T-cell (primary cell): ENCODE measurements around the gene TNFSF4. TPM values are rescaled to one million over a fixed set of nuclear protein-coding genes. Genes with fewer than 3 reads are reported as not detected.

Experiments used
- ATAC-seq, 4 experiments: fragments of 200-7000 bp in 3 of 4; fragments of 150-1000 bp in 1 of 4; cut with Tn5 transposase; replicated peaks in 1 of 4; 1 replicate in 3 of 4; 2 replicates in 1 of 4; pipeline ENCODE4 v1.10.0; 2021; ENCODE audit warnings: moderate library complexity in 3 of 4, mild to moderate bottlenecking in 2 of 4, moderate number of reproducible peaks in 1 of 4
- CTCF ChIA-PET, 2 donors: fragments of 300-600 bp; sonication (Branson Sonifier 250); formaldehyde crosslinking; loops; one replicate each; lab custom pipeline; 2022; ENCODE audit warnings: antibody characterized with exemption in 2 of 2; lab: Charles Lee
- POLR2A ChIA-PET, 2 donors: fragments of 300-600 bp; sonication (Branson Sonifier 250); formaldehyde crosslinking; loops; one replicate each; lab custom pipeline; 2022; ENCODE audit warnings: antibody characterized with exemption in 2 of 2; lab: Charles Lee
- DNase-seq, 35 experiments: peaks; one replicate each; pipeline versions ENCODE4 v3.0.0 to v3.0.0-alpha.2; 2013 to 2023
- H3K27ac ChIP-seq: one replicate; pipeline ENCODE4 v1.5.1; 2013; ENCODE audit warnings: low read length
- H3K27me3 ChIP-seq, 2 experiments: replicated peaks in 1 of 2; 1 replicate in 1 of 2; 2 replicates in 1 of 2; pipeline versions ENCODE4 v1.6.1 to v1.7.0; 2013; ENCODE audit warnings: low read length in 1 of 2, mixed read lengths in 1 of 2; ENCODE audit not compliant: control insufficient read depth in 2 of 2, insufficient read depth in 2 of 2; ENCODE audit errors: extremely low read depth in 1 of 2
- H3K36me3 ChIP-seq, 2 donors: 1 replicate in 1 of 2; 2 replicates in 1 of 2; pipeline versions ENCODE4 v1.6.1 to v1.7.0; 2013; ENCODE audit warnings: low read length in 1 of 2; ENCODE audit not compliant: control insufficient read depth in 2 of 2, insufficient read depth in 1 of 2; ENCODE audit errors: extremely low read depth in 1 of 2
- H3K4me1 ChIP-seq, 2 experiments: 1 replicate in 1 of 2; 2 replicates in 1 of 2; pipeline versions ENCODE4 v1.6.1 to v1.7.0; 2013; ENCODE audit warnings: low read length in 2 of 2, mixed read lengths in 1 of 2; ENCODE audit not compliant: insufficient read depth in 2 of 2, control insufficient read depth in 1 of 2; ENCODE audit errors: extremely low read depth in 1 of 2
- H3K4me3 ChIP-seq, 2 donors: 1 replicate in 1 of 2; 2 replicates in 1 of 2; pipeline versions ENCODE4 v1.5.1 to v1.7.0; 2013; ENCODE audit warnings: mild to moderate bottlenecking in 2 of 2, low read length in 1 of 2, moderate library complexity in 1 of 2; ENCODE audit not compliant: control insufficient read depth in 1 of 2; ENCODE audit errors: extremely low read depth in 1 of 2
- H3K9me3 ChIP-seq: 2 replicates; pipeline ENCODE4 v1.7.0; 2013
- H3K27ac Mint-ChIP-seq, 2 donors: one replicate each; pipeline ENCODE4 v1.8.0; 2020 to 2021; ENCODE audit warnings: mild to moderate bottlenecking in 2 of 2, mixed read lengths in 2 of 2
- H3K27me3 Mint-ChIP-seq, 2 donors: one replicate each; pipeline ENCODE4 v1.8.0; 2021 to 2022; ENCODE audit warnings: mixed read lengths in 2 of 2
- H3K36me3 Mint-ChIP-seq: one replicate; pipeline ENCODE4 v1.8.0; 2021; ENCODE audit warnings: mixed read lengths
- H3K4me1 Mint-ChIP-seq, 3 donors: one replicate each; pipeline ENCODE4 v1.8.0; 2020 to 2022; ENCODE audit warnings: mixed read lengths in 3 of 3, mild to moderate bottlenecking in 1 of 3
- H3K4me3 Mint-ChIP-seq, 3 donors: one replicate each; pipeline ENCODE4 v1.8.0; 2020 to 2022; ENCODE audit warnings: mild to moderate bottlenecking in 3 of 3, mixed read lengths in 3 of 3, moderate library complexity in 3 of 3
- H3K9me3 Mint-ChIP-seq, 3 donors: one replicate each; pipeline ENCODE4 v1.8.0; 2020 to 2022; ENCODE audit warnings: mixed read lengths in 3 of 3
- WGBS: methylation state at CpG from one replicate; pipeline ENCODE4 v1.1.5; 2013; ENCODE audit warnings: missing lambda C conversion rate; ENCODE audit not compliant: insufficient coverage; 5-methylcytosine and 5-hydroxymethylcytosine counted together
- total RNA-seq, 35 experiments: library from RNA in 6 of 35; stranded (reverse) in 6 of 35; fragments of 120-200 nt in 1 of 35; gene quantifications; one replicate each; pipeline versions ENCODE4 v1.2.1 to v1.2.4 and lab custom pipeline; 2013 to 2026

The TNFSF4 gene
- total RNA-seq, 5 donors from 2014 or later (not counting 1 experiment from before 2014, with no cell fraction given) = 1.2 to 3.8 (median 2.5) TPM

DNA sequence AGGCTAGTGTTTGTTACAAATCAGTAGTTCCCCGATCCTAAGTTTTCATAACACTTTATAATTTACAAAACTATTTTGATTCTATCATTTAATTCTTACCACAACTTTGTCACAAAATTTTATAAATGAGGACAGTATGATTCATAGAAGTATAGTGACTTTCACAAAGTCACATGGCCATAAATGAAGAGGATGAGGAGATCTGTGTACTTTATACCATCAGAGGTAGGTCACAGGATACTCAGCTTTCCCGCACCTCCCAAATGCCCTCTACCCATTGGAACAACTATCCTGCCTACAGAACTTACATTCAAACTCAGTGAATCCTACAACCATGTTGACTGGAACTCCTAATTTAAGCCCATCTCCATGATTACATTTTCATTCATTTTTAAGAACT lies 56.3 kb downstream of the TNFSF4 start:
- peaks cover 0 to 15% of the 10 kb centered on the region in 2 experiments for H3K27me3 ChIP-seq
- 33% methylated on average over 1 of the region's 2 CpGs for WGBS
- H3K36me3 ChIP-seq = no peaks in the 10 kb centered on the region
- Mint-ChIP-seq H3K36me3 (peaks cover 12% of the 10 kb centered on the region), H3K27ac (no peak overlapping the region), H3K4me1 (peaks cover 5 to 14% (median 7%) of the 10 kb centered on the region in 3 donors), H3K9me3 (peaks cover 12 to 19% (median 18%) of the 10 kb centered on the region in 3 donors), H3K4me3 (no peak overlapping the region), H3K27me3 (peaks cover 3 to 5% of the 10 kb centered on the region in 2 donors)
- ChIA-PET POLR2A (no interaction called here), CTCF (no interaction called here)
- no peak overlapping the region for H3K4me3 ChIP-seq
- ATAC-seq (no peak), DNase-seq (no peak)
- H3K27ac ChIP-seq = no peak overlapping the region
- H3K4me1 ChIP-seq = peaks cover 0 to 2% of the 10 kb centered on the region in 2 experiments
- H3K9me3 ChIP-seq = no peaks in the 10 kb centered on the region

DNA sequence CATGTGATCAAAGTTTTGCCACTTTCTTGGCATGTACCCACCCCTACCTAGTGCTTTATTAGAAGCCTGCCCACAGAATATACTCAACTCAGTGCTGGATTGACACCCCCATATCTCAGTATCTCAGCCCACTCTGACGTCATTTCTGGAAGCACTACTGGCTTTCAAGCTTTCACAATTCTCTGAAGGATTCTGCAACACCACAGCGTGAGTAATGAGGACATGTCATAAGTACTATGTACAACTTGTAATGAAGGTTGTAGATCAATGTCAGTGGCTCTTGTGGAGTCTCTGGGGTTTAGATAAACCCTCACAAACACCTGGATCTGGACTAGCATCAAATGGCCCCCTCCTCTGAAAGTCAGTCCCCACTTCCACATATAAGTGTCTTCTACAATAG lies 57.2 kb downstream of the TNFSF4 start:
- ATAC-seq (no peak), DNase-seq (no peak)
- Histone ChIP-seq H3K4me3 (no peak overlapping the region), H3K9me3 (no peaks in the 10 kb centered on the region), H3K27ac (no peak overlapping the region), H3K27me3 (peaks cover 0 to 15% of the 10 kb centered on the region in 2 experiments), H3K4me1 (peaks cover 0 to 2% of the 10 kb centered on the region in 2 experiments), H3K36me3 (no peaks in the 10 kb centered on the region)
- ChIA-PET CTCF (no interaction called here), POLR2A (no interaction called here)
- Mint-ChIP-seq H3K9me3 (peaks cover 21 to 28% (median 27%) of the 10 kb centered on the region in 3 donors), H3K27ac (no peak overlapping the region), H3K4me1 (peaks cover 5 to 14% (median 7%) of the 10 kb centered on the region in 3 donors), H3K27me3 (peaks cover 3 to 5% of the 10 kb centered on the region in 2 donors), H3K36me3 (peaks cover 14% of the 10 kb centered on the region), H3K4me3 (no peak overlapping the region)
- WGBS = no CpG with 5 or more reads among the region's 2 CpGs

DNA sequence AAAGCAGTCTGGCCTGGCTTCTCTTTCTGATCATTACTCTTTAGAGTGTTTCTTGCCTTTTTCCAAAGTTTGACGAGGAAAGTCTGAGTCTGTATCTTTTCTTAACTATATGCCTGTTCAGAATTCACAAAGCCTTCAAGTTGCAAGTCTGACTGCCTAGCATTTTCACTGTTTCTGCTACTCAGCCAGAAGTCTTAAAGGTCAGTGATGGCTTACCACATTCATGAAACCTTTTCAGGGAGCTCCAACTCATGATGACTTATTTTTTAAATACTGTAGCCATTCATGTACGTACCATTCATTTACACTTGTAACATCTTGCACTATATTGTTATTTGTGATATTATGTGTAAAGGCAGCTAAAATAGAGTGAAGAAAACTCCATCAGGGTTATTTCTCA lies 58.2 kb downstream of the TNFSF4 start:
- Histone ChIP-seq H3K27me3 (peaks cover 0 to 15% of the 10 kb centered on the region in 2 experiments), H3K4me1 (peaks cover 0 to under 1% of the 10 kb centered on the region in 2 experiments), H3K27ac (no peak overlapping the region), H3K4me3 (no peak overlapping the region), H3K36me3 (no peaks in the 10 kb centered on the region), H3K9me3 (no peaks in the 10 kb centered on the region)
- Mint-ChIP-seq H3K9me3 (peaks cover 23 to 35% (median 33%) of the 10 kb centered on the region in 3 donors), H3K27me3 (peaks cover 3 to 5% of the 10 kb centered on the region in 2 donors), H3K4me1 (peaks cover 2 to 10% (median 7%) of the 10 kb centered on the region in 3 donors), H3K36me3 (peaks cover 14% of the 10 kb centered on the region), H3K4me3 (no peak overlapping the region), H3K27ac (no peak overlapping the region)
- 100% methylated on average over 1 of the region's 2 CpGs for WGBS
- no peak for ATAC-seq
- POLR2A ChIA-PET = no interaction called here
- CTCF ChIA-PET = no interaction called here
- no peak for DNase-seq

DNA sequence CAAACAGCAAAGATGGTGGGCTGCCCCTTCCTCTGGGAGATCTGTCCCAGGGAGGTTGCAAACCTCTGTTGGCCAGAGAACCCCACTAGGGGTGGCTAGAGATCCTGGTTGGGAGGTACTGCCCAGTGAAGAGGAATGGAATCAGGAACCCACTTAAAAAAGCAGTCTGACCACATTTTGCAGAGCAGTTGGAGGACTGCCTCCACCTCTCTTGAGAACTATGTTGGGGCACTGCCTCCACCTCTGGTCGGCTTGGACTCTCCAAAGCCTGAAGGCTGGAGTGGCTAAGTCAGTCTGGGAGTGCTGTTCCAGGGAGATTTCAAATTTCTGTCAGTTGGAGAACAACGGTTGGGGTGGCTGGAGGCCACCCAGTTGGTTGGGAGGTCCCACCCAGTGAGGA lies 58.6 kb downstream of the TNFSF4 start:
- Mint-ChIP-seq H3K9me3 (peaks cover 23 to 39% (median 35%) of the 10 kb centered on the region in 3 donors), H3K4me1 (peaks cover 2 to 5% (median 5%) of the 10 kb centered on the region in 3 donors), H3K27ac (no peak overlapping the region), H3K27me3 (peaks cover 3 to 5% of the 10 kb centered on the region in 2 donors), H3K36me3 (peaks cover 11% of the 10 kb centered on the region), H3K4me3 (no peak overlapping the region)
- no peak for DNase-seq
- no peak for ATAC-seq
- H3K27me3 ChIP-seq = peaks cover 0 to 15% of the 10 kb centered on the region in 2 experiments
- ChIA-PET POLR2A (no interaction called here), CTCF (no interaction called here)
- WGBS = 88% methylated on average over 2 of the region's 2 CpGs
- H3K27ac ChIP-seq = no peak overlapping the region
- H3K4me3 ChIP-seq = no peak overlapping the region
- H3K4me1 ChIP-seq = no peaks in the 10 kb centered on the region
- H3K36me3 ChIP-seq = no peaks in the 10 kb centered on the region
- no peaks in the 10 kb centered on the region for H3K9me3 ChIP-seq

DNA sequence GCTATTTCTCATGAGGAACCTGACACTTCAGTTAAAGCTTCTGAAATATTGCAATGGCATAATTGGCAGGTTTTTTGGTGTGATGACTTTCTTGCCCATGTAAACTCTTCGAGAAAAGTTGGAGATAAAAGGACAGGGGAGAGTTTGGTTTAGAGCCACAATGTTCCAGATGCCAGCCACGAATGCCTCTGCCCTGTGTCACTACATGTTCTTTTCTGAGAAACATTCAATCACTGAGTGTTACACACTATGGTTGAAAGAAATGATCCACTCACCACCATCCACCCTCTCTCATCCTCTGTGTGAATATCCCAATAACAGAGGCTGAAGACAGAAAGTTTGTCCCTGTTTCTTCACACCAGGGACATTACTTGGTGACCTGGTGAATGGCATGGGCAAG lies 66.4 kb downstream of the TNFSF4 start:
- DNase-seq = no peak
- Mint-ChIP-seq H3K9me3 (peaks cover 12 to 29% (median 23%) of the 10 kb centered on the region in 3 donors), H3K27me3 (no peaks in the 10 kb centered on the region), H3K36me3 (peaks cover 3% of the 10 kb centered on the region), H3K4me3 (no peak overlapping the region), H3K27ac (no peak overlapping the region), H3K4me1 (no peaks in the 10 kb centered on the region)
- Histone ChIP-seq H3K4me1 (no peaks in the 10 kb centered on the region), H3K4me3 (no peak overlapping the region), H3K36me3 (no peaks in the 10 kb centered on the region), H3K27ac (no peak overlapping the region), H3K27me3 (peaks cover 0 to 3% of the 10 kb centered on the region in 2 experiments), H3K9me3 (no peaks in the 10 kb centered on the region)
- WGBS = no CpG with 5 or more reads among the region's 2 CpGs
- ATAC-seq = no peak
- POLR2A ChIA-PET = no interaction called here
- CTCF ChIA-PET = no interaction called here

DNA sequence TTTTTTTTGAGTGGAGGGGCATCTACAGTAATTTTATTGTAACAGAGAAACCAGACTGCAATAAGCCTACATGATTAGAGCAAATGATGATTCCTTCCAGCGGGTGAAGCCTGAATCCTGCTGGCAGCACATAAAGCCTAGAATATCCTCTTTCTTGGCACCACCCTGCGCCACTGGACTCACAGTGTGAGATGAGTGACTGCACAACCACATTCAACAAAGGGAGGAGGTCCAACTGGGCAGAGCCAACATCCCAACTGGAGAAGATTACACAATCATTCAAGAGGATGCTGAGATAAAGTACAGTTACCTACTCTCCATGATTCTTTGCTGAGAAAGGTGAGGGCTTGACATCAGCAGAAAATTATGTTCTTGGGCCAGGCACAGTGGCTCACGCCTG lies 67.4 kb downstream of the TNFSF4 start:
- Histone ChIP-seq H3K9me3 (no peaks in the 10 kb centered on the region), H3K4me3 (no peak overlapping the region), H3K4me1 (no peaks in the 10 kb centered on the region), H3K27ac (no peak overlapping the region), H3K36me3 (no peaks in the 10 kb centered on the region), H3K27me3 (peaks cover 0 to 3% of the 10 kb centered on the region in 2 experiments)
- CTCF ChIA-PET = no interaction called here
- Mint-ChIP-seq H3K36me3 (no peaks in the 10 kb centered on the region), H3K27me3 (no peaks in the 10 kb centered on the region), H3K4me1 (no peaks in the 10 kb centered on the region), H3K9me3 (peaks cover 2 to 19% (median 14%) of the 10 kb centered on the region in 3 donors), H3K27ac (no peak overlapping the region), H3K4me3 (no peak overlapping the region)
- POLR2A ChIA-PET = no interaction called here
- 100% methylated on average over 2 of the region's 3 CpGs for WGBS
- ATAC-seq (no peak), DNase-seq (no peak)
